Measurements from ENCODE around the gene FCRL2.

The FCRL2 gene

DNA sequence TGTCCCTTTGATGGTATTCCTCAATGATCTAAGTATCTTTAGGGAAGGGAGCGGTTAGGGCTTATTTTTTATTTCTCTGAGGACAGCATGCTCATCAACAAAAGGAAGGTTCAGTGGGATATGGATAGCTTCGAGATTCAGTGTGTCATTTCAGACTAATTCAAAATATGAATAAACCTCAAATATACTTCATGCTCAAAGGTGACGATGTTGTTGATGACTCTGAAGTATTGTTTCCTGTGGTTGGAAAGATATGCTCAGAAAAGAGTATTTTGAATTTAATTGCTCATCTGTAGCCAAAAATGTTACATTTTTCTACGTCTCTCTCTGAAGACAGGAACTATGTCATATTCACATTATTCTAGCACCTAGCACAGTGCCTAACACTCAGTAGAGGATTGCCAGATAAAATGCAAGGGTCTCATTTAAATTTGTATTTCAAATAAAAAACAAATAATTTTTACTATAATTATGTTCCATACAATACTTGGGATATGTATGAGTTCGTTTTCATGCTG is 74.6 kb downstream of the FCRL2 start:
- Histone ChIP-seq H2AFZ (no peak overlapping the region), H3K9ac (no peak overlapping the region), H3K27me3 (ENCODE audit: control insufficient read depth, insufficient read depth, low read length) (no peaks in the 10 kb centered on the region), H3K4me1 (no peaks in the 10 kb centered on the region), H3K4me2 (ENCODE audit: low read length) (no peak overlapping the region), H3K4me3 (ENCODE audit: low read depth, low read length) (no peak overlapping the region), H3K27ac (no peak overlapping the region), H3K79me2 (no peaks in the 10 kb centered on the region), H3K36me3 (ENCODE audit: control insufficient read depth, insufficient read depth, low read length) (no peaks in the 10 kb centered on the region), H3K9me3 (ENCODE audit: control insufficient read depth, low read length) (no peaks in the 10 kb centered on the region)
- TF ChIP-seq, protein P1, sequence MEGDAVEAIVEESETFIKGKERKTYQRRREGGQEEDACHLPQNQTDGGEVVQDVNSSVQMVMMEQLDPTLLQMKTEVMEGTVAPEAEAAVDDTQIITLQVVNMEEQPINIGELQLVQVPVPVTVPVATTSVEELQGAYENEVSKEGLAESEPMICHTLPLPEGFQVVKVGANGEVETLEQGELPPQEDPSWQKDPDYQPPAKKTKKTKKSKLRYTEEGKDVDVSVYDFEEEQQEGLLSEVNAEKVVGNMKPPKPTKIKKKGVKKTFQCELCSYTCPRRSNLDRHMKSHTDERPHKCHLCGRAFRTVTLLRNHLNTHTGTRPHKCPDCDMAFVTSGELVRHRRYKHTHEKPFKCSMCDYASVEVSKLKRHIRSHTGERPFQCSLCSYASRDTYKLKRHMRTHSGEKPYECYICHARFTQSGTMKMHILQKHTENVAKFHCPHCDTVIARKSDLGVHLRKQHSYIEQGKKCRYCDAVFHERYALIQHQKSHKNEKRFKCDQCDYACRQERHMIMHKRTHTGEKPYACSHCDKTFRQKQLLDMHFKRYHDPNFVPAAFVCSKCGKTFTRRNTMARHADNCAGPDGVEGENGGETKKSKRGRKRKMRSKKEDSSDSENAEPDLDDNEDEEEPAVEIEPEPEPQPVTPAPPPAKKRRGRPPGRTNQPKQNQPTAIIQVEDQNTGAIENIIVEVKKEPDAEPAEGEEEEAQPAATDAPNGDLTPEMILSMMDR (IDR thresholded peaks at IDR 0.05) = no peak

DNA sequence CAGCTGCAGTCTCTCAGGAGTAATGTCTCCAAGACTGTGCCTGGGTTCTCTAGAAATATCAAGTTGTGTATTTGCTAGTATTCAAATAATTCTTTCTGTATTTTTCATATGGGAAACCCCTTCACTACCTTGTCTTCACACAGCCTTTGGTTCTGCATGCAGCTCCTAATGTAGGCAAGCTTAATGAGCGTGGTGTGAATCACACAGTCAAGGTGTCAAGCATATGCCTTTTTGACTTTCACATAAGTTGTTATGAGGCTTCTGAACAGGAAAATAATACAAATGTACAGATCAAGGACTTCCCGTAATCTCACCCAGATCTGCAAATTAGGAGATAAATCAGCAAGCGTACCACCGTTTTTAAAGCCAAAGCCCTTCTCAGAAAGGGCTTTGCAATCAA is 76.2 kb downstream of the FCRL2 start, which contains the start of gene FCRL3:
Gene FCRL3, minus strand, starts transcription at position 38 of the 400 bp plus-strand sequence. CDS start 280 bp downstream, outside the sequence.
- Histone ChIP-seq H3K27ac (no peak within 1 kb of the TSS), H3K4me1 (no peaks in the 10 kb centered on the region), H3K79me2 (no peaks in the 10 kb centered on the region), H3K9ac (no peak within 1 kb of the TSS), H2AFZ (no peak within 1 kb of the TSS), H3K36me3 (ENCODE audit: control insufficient read depth, insufficient read depth, low read length) (no peaks in the 10 kb centered on the region), H3K4me2 (ENCODE audit: low read length) (no peak within 1 kb of the TSS), H3K4me3 (ENCODE audit: low read depth, low read length) (no peak within 1 kb of the TSS), H3K27me3 (ENCODE audit: control insufficient read depth, insufficient read depth, low read length) (no peaks in the 10 kb centered on the region), H3K9me3 (ENCODE audit: control insufficient read depth, low read length) (no peaks in the 10 kb centered on the region)
- TF ChIP-seq, protein P1 (IDR thresholded peaks at IDR 0.05) = no peak

DNA sequence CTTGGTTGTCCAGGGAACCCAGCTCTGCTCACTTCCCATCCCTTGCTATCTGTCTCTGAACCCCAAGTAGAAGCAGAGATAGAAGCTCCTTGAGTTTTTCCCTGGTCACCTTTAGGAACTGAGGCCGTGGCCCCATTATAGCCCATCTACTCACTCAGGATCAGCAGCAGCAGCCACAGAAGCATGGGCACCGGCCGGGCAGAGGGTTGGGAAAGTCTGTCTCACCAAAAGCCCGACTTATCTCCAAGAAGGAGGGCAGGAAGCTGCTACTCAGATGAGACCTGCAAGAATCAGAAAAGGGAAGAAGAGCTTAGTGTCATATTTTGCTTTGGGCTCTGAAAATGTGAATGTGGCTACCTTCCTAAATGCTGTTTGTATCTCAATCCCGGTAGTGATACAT is 76.6 kb downstream of the FCRL2 start:
- Histone ChIP-seq H3K27me3 (ENCODE audit: control insufficient read depth, insufficient read depth, low read length) (no peaks in the 10 kb centered on the region), H3K79me2 (no peaks in the 10 kb centered on the region), H3K4me3 (ENCODE audit: low read depth, low read length) (no peak overlapping the region), H2AFZ (no peak overlapping the region), H3K9me3 (ENCODE audit: control insufficient read depth, low read length) (no peaks in the 10 kb centered on the region), H3K27ac (no peak overlapping the region), H3K4me1 (no peaks in the 10 kb centered on the region), H3K9ac (no peak overlapping the region), H3K36me3 (ENCODE audit: control insufficient read depth, insufficient read depth, low read length) (no peaks in the 10 kb centered on the region), H3K4me2 (ENCODE audit: low read length) (no peak overlapping the region)
- TF ChIP-seq, protein P1 (IDR thresholded peaks at IDR 0.05) = no peak

DNA sequence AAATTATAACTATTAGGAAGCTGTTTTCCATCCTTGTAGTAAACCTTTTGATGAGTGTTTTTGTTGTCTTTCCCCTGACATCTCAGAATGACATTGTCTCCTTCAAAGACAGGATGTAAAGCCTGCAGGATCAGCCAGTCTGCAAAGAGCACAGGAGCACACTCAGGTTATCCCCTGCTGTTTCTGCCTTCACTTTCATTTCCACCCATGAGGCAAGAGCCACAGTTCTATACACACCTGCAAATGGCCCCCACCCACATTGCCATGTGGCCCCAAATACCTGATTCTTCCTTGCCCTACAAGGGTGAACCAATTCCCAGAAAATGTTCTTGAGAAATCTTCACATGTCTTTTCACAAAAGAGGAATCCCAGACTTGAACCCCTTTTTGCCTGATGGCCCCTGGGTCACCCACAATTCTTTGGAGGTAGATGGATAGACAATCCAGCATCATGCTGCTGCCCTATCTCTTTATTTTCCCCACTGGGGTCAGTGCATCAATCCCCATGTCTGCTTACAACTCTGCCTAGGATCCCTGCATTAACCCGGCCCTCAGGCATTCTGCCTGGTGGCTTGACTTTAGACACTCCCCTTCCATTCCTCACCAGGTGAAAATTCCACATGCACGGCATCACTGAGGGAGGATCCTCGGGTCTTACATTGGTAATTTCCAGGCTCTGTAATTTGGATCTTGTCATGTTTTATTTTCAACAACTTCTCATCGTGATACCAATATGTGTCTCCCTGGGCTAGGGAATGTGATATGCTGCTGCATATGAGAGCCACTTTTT is 79.0 kb downstream of the FCRL2 start:
- Histone ChIP-seq H3K79me2 (no peaks in the 10 kb centered on the region), H3K36me3 (ENCODE audit: control insufficient read depth, insufficient read depth, low read length) (no peaks in the 10 kb centered on the region), H3K4me2 (ENCODE audit: low read length) (no peak overlapping the region), H3K9me3 (ENCODE audit: control insufficient read depth, low read length) (no peaks in the 10 kb centered on the region), H3K27ac (no peak overlapping the region), H2AFZ (no peak overlapping the region), H3K4me1 (no peaks in the 10 kb centered on the region), H3K9ac (no peak overlapping the region), H3K27me3 (ENCODE audit: control insufficient read depth, insufficient read depth, low read length) (no peaks in the 10 kb centered on the region), H3K4me3 (ENCODE audit: low read depth, low read length) (no peak overlapping the region)
- TF ChIP-seq, protein P1 (IDR thresholded peaks at IDR 0.05) = no peak

Data from parathyroid adenoma (tissue), 2 donors.